GM18873 (cell line): ENCODE measurements around the gene LPP.

Experiments used
- ATAC-seq: cut with Tn5 transposase; IDR thresholded peaks from one replicate; pipeline ENCODE4 v1.9.1; 2021; ENCODE audit warnings: mild to moderate bottlenecking, moderate library complexity, moderate number of reproducible peaks; ENCODE audit not compliant: unreplicated experiment, low FRiP score

Gene LPP

DNA sequence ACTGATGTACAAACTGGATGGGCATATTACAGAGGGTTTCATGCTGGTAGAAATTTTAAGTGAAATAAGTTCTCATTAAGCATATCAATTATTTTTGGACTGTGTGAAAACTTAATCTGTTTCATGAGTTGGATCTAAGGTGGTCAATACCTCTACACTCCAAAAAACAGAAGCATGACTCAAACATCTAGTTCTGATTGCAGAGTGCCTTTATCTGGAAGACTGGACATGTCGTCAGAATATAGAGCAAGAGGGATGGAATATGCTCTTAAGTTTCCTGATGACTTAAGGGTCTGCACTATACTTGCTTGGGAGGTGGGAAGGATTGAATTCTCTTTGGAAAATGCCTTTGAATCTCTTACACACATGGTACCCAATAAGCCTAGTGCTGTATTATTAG lies 138.3 kb downstream of the LPP start:
- no peak for ATAC-seq

GRCh38 chr3:188292827-188293226 lies 138.9 kb downstream of the LPP start:
- no peak for ATAC-seq

DNA sequence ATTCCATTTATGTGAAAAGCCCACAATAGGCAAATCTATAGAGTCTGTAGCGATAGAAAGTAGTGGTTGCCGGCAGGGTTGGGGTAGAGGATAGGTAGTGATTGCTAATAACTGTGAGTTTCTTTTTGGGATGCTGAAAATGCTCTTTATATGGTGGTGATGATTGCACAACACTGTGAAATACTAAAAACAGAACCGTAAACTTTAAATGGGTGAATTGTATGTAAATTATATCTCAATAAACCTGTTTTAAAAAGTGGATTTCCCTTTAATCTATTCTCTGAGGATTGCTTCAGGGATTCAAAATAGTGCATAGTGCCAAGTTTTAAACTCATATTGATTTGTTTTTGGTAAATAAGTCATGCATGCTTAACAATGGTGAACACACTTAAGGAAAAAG lies 140.2 kb downstream of the LPP start:
- ATAC-seq: no peak

DNA sequence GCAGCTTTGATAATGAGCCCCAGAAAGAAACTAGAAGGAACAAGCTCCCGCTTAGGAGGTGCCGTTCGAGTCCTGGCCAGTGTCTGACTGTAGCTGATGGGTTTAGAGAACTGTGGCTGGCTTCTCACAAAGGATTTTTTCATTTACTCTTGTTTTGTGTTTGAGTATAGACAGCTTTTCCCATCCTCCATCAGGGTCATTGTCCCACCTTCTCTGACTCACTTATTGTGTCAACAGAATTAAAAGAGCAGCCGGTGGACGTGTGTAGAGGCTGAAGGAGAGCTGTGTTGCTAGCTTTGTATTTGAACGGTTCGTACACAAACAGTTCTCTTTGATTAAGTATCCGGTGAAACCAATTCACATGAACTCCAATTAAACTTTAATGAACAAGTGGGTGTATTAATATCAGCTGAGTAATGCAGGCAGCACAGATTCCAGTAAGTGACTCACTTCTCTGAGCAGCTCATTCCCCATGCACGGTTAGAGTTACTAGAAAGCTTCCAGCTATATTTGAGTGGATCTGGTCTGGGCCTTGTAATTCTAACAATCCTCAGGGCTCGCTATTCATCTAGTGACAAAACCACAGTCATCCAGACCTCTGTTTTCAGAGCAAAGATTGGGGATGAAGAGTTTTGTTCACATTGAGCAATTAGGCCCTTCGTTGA lies 141.0 kb downstream of the LPP start:
- no peak for ATAC-seq

- no peak for ATAC-seq
Observed at GRCh38 chr3:188295876-188296275, 141.9 kb downstream of the LPP start.

GRCh38 chr3:188296761-188297612 lies 143.0 kb downstream of the LPP start:
- ATAC-seq: no peak

- no peak for ATAC-seq
Observed at GRCh38 chr3:188298585-188298984, 144.6 kb downstream of the LPP start.

DNA sequence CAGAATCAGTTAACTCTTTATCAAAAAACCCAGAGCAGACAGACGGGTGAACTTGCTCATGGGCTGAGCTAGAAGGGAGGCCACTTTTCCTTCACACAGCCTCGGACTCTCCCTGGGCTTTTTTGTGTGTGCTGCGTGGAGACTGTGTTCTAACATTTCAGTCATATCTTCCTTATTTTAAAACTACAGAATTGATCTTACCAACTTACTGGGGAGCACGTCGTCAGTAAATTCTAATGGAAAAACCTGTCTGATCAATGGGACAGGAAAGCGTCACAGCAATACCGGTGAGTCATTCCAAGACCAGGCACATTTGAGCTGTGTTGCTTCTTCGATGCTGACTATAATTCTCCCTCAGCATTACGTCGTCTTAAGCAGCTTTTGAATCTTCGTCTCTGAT lies 145.1 kb downstream of the LPP start:
- ATAC-seq: no peak

DNA sequence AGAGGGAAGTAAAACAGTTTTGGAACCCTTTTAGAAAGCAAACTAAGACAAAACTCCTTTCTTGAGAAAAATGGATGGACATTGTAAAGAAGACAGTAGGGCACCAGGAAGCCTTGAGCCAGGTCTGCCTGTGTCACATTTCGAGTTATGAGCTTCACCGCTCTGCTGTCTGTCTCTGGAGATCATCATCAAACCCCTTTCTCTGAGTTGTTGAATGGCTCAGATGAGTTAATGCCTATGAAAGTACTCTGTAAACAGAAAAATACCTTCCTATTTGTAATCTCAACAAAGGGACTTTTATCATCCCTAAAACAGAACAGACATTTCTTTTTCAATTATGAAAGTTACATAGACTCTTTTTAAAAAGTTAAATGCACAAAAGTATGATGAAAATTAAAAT lies 145.8 kb downstream of the LPP start:
- no peak for ATAC-seq

DNA sequence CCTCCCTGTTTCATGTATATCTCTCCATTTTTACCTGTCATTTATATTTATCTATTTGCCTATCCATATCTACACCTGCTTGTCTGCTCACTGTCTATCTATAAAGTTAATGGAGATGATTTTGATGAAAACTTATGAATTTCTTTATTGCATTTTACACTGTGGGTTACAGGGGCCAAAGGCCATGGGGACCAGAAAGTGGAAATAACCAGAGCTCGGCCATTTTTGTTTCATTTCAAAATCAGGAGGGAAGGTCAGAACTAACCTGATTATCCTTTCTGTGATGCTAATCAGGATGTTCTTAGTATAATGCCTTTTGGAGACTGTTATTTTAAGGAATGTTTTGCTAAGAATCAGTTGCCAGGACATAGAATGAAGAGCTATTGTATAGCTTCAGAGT lies 147.2 kb downstream of the LPP start:
- ATAC-seq: no peak

DNA sequence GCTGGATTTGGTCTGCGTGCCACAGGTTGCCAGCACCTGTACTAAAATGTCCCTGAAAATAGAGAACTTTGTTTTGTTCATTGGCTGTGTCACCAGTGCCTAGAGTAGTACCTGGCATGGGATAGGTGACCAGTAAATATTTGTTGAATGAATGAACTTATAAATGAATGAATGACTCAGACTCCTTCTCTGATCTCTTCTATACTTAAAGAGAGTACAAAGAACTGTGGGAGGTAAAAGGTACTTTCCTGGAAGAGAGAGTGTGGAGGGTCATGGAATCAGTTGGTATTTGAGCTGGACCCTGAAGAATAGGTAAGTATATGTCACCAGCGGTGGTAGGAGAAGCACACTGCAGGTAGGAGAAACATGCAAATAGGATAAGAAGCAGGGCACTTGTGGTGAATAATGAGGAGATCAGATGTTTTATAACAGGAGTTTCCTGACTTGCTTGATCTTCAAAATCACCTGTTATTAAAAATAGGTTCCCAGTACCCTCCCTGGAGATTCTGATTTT lies 149.4 kb downstream of the LPP start:
- ATAC-seq: no peak

- ATAC-seq: no peak
Observed at GRCh38 chr3:188303823-188304222, 149.9 kb downstream of the LPP start.

DNA sequence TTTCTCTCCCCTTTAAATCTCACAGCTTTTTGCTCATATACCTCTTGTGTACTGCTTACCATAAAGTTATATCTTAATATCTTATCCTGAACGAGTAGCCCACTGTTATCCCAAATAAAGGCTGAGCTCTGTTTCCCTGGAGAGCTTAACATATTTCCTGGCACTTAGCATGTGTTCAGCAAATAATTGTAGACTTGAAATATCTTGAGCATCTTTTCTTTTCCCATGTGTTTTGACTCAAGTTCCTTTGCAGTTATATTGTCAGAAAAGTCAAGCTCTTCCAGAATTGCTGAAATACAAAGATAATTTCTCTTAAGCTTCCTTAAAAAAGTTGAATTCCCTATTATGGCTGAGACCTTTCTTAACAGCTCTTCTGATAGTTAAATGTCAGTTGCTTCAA lies 150.5 kb downstream of the LPP start:
- no peak for ATAC-seq

GRCh38 chr3:188305220-188305619 lies 151.3 kb downstream of the LPP start:
- ATAC-seq: no peak

DNA sequence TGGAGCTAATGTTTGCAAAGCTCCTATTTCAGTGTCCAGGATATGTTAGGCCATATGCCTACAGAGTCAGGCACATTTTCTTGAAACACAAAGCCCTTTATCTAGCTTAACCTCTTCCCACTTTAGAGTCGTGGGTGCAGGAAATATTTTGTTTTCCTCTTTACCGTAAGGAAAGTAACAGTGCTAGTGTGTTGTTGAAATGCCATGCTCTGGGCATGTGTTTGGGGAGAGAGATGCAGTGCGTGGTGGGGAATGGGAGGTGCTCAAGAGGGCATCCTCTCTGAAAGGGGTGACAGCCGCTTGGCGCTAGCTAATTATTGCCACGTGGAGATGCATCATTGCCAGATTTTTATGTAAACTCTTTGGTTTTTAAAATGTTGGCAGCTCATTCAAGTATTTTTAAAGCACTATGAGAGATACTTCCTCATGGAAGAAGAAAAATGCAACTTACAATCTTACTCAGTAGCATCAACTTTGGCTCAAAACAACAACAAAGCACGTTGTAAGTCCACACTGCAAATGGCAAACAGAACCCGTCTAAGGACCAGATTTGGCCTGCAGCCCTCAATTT lies 152.6 kb downstream of the LPP start:
- no peak for ATAC-seq

GRCh38 chr3:188309437-188310269 lies 155.7 kb downstream of the LPP start:
- ATAC-seq: peak; percentile 95

DNA sequence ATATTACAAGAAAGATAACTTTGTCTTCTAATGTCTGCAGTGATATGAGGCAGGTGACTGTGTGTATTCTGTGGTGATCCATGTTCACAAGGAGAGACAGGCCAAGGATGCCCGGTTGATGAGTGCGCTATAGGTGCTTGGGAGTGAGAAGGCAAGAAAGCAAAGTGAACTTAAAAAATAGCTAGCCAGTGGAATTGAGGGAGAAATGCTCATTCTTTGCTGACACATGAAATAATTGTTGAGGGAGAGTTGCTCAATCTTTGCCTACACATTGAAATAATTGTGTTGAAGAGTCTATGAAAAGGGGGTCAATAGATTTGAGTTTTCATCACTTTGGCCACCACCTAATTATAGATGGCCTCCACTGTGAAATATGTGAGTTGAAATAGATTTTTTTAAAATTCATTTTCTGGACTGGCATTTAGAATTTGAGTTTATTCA lies 156.3 kb downstream of the LPP start:
- ATAC-seq: no peak

GRCh38 chr3:188315553-188315952 lies 161.6 kb downstream of the LPP start:
- ATAC-seq: no peak

- no peak for ATAC-seq
Observed at GRCh38 chr3:188316021-188316722, 162.2 kb downstream of the LPP start.

- ATAC-seq: no peak
Observed at GRCh38 chr3:188316723-188317070, 162.7 kb downstream of the LPP start.
